Measurements from ENCODE around the gene TCAP. TPM values are rescaled to one million over a fixed set of nuclear protein-coding genes. Genes with fewer than 3 reads are reported as not detected.

Gene TCAP
- total and polyA plus RNA-seq, 2 experiments from 2014 or later, result 0.61 to 2.1 TPM

- peaks cover 90% of the 10 kb centered on the region for H3K27me3 ChIP-seq (ENCODE audit: insufficient read depth)
- H3K36me3 ChIP-seq (ENCODE audit: insufficient read depth), result no peaks in the 10 kb centered on the region
- H3K4me2 ChIP-seq, result no peak overlapping the region
- H3K9me3 Mint-ChIP-seq, result no peaks in the 10 kb centered on the region; the same call in 2 of the 3 replicates
- DNase-seq (ENCODE audit: low spot score) (no peak), ATAC-seq (no peak)
- peaks cover 9% of the 10 kb centered on the region; the same call in 1 of the 2 replicates for H3K4me1 ChIP-seq (ENCODE audit: insufficient read depth)
- H3K9me2 ChIP-seq (ENCODE audit: insufficient read depth), result no peaks in the 10 kb centered on the region
- H3K27me3 Mint-ChIP-seq (ENCODE audit: insufficient read depth, low read depth, poor library complexity), result peaks cover 71% of the 10 kb centered on the region
- H3K4me3 Mint-ChIP-seq, result no peak overlapping the region
- H3K4me1 Mint-ChIP-seq, result peaks cover 8% of the 10 kb centered on the region
- TF ChIP-seq EZH2phosphoT487 (IDR thresholded peaks at IDR 0.05; ENCODE audit: unreplicated experiment) (no peak), REST (IDR thresholded peaks at IDR 0.05; ENCODE audit: unreplicated experiment) (no peak)
- 0 out of 2 replicates have a peak, but pooled peaks cover 6% of the 10 kb centered on the region for H3F3A ChIP-seq (replicated peaks; ENCODE audit: low read depth)
- H3K27ac Mint-ChIP-seq, result no peak overlapping the region
- H2AFZ ChIP-seq, result no peak overlapping the region
- no peaks in the 10 kb centered on the region for H3K79me2 ChIP-seq (replicated peaks; ENCODE audit: insufficient read depth)
- no peaks in the 10 kb centered on the region; the same call in 1 of the 2 replicates for H4K20me1 ChIP-seq (replicated peaks; ENCODE audit: insufficient read depth)
- H3K36me3 Mint-ChIP-seq (ENCODE audit: low read depth), result no peaks in the 10 kb centered on the region; the same call in 2 of the 3 replicates
- no peak overlapping the region for H3K27ac ChIP-seq (ENCODE audit: low read depth)
- H3K4me3 ChIP-seq, result no peak overlapping the region
Observed at GRCh38 chr17:39615434-39615833, 49.7 kb upstream of the TCAP start.

GRCh38 chr17:39617100-39617445 lies 48.1 kb upstream of the TCAP start:
- peak overlapping the region; percentile 100 for H3K4me2 ChIP-seq
- peak overlapping the region; percentile 92 for H3K4me3 ChIP-seq
- ATAC-seq (no peak), DNase-seq (ENCODE audit: low spot score) (no peak)
- no peaks in the 10 kb centered on the region; the same call in 2 of the 3 replicates for H3K9me3 Mint-ChIP-seq
- H3F3A ChIP-seq (replicated peaks; ENCODE audit: low read depth), result 0 out of 2 replicates have a peak, but pooled peaks cover 6% of the 10 kb centered on the region
- H3K4me1 ChIP-seq (ENCODE audit: insufficient read depth), result peaks cover 9% of the 10 kb centered on the region; the same call in 1 of the 2 replicates
- no peak overlapping the region for H3K27ac ChIP-seq (ENCODE audit: low read depth)
- H3K27me3 Mint-ChIP-seq (ENCODE audit: insufficient read depth, low read depth, poor library complexity), result peaks cover 70% of the 10 kb centered on the region
- no peaks in the 10 kb centered on the region; the same call in 2 of the 3 replicates for H3K36me3 Mint-ChIP-seq (ENCODE audit: low read depth)
- no peaks in the 10 kb centered on the region for H3K79me2 ChIP-seq (replicated peaks; ENCODE audit: insufficient read depth)
- H4K20me1 ChIP-seq (replicated peaks; ENCODE audit: insufficient read depth), result no peaks in the 10 kb centered on the region; the same call in 1 of the 2 replicates
- H3K36me3 ChIP-seq (ENCODE audit: insufficient read depth), result no peaks in the 10 kb centered on the region
- no peak overlapping the region for H3K27ac Mint-ChIP-seq
- peak overlapping the region; percentile 59 for H3K4me3 Mint-ChIP-seq
- peaks cover 11% of the 10 kb centered on the region for H3K4me1 Mint-ChIP-seq
- peaks cover 88% of the 10 kb centered on the region for H3K27me3 ChIP-seq (ENCODE audit: insufficient read depth)
- H3K9me2 ChIP-seq (ENCODE audit: insufficient read depth), result no peaks in the 10 kb centered on the region
- 0 out of 2 replicates have a peak overlapping the region, but pooled peaks have one; percentile 56 for H2AFZ ChIP-seq
- no peak for TF ChIP-seq EZH2 (IDR thresholded peaks at IDR 0.05; ENCODE audit: low read depth, unreplicated experiment)
- TF ChIP-seq REST (IDR thresholded peaks at IDR 0.05; ENCODE audit: unreplicated experiment), result no peak
- no peak for TF ChIP-seq ZNF462 (CRISPR knock-in tag; IDR thresholded peaks at IDR 0.05)
- TF ChIP-seq JUNB (IDR thresholded peaks at IDR 0.05; ENCODE audit: unreplicated experiment), result no peak
